ENCODE results near the gene MAP2K2.

MAP2K2 gene

GRCh38 chr19:4046362-4046691 lies 77.6 kb downstream of the MAP2K2 start:
- no peak for TF ChIP-seq POLR2A (IDR thresholded peaks at IDR 0.05; ENCODE audit: extremely low read depth, insufficient read length)
- TF ChIP-seq, protein P1, sequence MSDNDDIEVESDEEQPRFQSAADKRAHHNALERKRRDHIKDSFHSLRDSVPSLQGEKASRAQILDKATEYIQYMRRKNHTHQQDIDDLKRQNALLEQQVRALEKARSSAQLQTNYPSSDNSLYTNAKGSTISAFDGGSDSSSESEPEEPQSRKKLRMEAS (IDR thresholded peaks at IDR 0.05; ENCODE audit: low read depth, low read length), result no peak
- TF ChIP-seq CTCF (IDR thresholded peaks at IDR 0.05; ENCODE audit: low read depth, low read length), result no peak
- no peak for TF ChIP-seq MYC (IDR thresholded peaks at IDR 0.05; ENCODE audit: low read depth, low read length)
- no peak for DNase-seq (ENCODE audit: low read depth)
- no peak overlapping the region for H3K4me3 ChIP-seq (ENCODE audit: low read depth, low read length)

DNA sequence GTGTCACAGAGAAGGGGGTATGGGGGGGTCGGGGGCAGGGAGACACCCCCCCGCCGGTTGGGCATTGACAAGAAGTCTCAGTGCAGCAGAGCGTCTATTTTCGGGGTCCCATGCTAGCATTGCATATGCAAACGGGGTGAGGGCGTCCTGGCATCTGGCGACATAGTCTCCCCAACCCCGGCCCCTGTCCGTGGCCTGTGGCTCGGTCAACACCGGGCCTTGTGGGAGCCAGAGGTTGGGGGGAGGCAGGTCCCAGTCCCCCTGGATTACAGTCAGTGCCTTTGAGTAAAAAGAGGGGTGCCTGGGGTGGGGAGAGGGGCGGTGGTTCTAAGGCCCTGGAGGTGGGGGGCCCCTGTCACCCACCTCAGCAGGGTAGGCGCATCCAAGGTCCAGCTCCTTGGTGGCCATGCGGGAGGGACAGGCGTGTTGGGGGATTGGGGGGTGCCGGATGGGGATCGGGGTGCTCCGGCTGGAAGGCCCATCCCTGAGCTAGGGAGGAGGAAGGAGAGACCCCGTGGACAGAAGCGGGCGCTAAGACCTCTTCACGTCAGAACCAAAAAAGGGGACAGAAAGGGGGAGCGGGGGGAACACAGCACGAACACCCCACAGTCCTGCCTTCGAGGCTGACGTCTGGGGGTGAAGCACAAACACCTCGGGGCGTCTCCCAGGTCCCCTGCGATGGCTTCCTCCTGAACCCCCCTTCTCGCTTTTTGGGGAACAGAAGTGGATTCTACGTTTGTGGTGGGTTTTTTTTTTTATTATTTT lies 78.1 kb downstream of the MAP2K2 start:
- TF ChIP-seq MYC (IDR thresholded peaks at IDR 0.05; ENCODE audit: low read depth, low read length) (no peak), CTCF (IDR thresholded peaks at IDR 0.05; ENCODE audit: low read depth, low read length) (no peak), POLR2A (IDR thresholded peaks at IDR 0.05; ENCODE audit: extremely low read depth, insufficient read length) (no peak)
- TF ChIP-seq, protein P1 (IDR thresholded peaks at IDR 0.05; ENCODE audit: low read depth, low read length), result no peak
- no peak for DNase-seq (ENCODE audit: low read depth)

GRCh38 chr19:4044990-4045465 lies 78.9 kb downstream of the MAP2K2 start:
- DNase-seq (ENCODE audit: low read depth), result no peak
- H3K4me3 ChIP-seq (ENCODE audit: low read depth, low read length), result no peak overlapping the region
- no peak for TF ChIP-seq CTCF (IDR thresholded peaks at IDR 0.05; ENCODE audit: low read depth, low read length)
- TF ChIP-seq POLR2A (IDR thresholded peaks at IDR 0.05; ENCODE audit: extremely low read depth, insufficient read length), result no peak
- TF ChIP-seq MYC (IDR thresholded peaks at IDR 0.05; ENCODE audit: low read depth, low read length), result no peak
- TF ChIP-seq, protein P1 (IDR thresholded peaks at IDR 0.05; ENCODE audit: low read depth, low read length), result no peak

More for the DNA sequence above, 78.1 kb downstream of the MAP2K2 start:
- no peak overlapping the region for H3K4me3 ChIP-seq (ENCODE audit: low read depth, low read length)

GRCh38 chr19:4043966-4044715 lies 79.8 kb downstream of the MAP2K2 start:
- DNase-seq (ENCODE audit: low read depth), result no peak
- no peak overlapping the region for H3K4me3 ChIP-seq (ENCODE audit: low read depth, low read length)
- TF ChIP-seq POLR2A (IDR thresholded peaks at IDR 0.05; ENCODE audit: extremely low read depth, insufficient read length), result no peak
- TF ChIP-seq, protein P1 (IDR thresholded peaks at IDR 0.05; ENCODE audit: low read depth, low read length), result no peak
- no peak for TF ChIP-seq CTCF (IDR thresholded peaks at IDR 0.05; ENCODE audit: low read depth, low read length)
- TF ChIP-seq MYC (IDR thresholded peaks at IDR 0.05; ENCODE audit: low read depth, low read length), result no peak

DNA sequence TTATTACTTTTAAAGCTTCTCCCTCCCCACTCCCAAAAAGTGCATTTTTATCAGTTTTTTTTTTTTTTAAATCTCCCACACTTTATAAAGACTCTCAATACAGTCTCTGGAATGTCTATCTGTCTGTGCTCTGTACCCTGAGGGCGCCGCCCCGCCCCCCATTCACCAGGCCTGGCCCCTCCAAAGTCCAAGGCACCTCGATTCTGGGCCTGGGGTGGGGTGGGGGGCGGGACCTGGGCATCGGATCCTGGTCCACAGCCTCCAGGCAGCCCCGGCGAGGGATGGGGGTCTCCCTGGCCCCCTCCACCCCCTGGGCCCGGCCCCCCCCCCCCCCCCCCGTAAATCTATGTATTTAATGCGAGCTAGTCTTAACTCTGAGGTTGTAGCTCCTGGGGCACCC lies 80.5 kb downstream of the MAP2K2 start:
- DNase-seq (ENCODE audit: low read depth), result no peak
- no peak overlapping the region for H3K4me3 ChIP-seq (ENCODE audit: low read depth, low read length)
- no peak for TF ChIP-seq MYC (IDR thresholded peaks at IDR 0.05; ENCODE audit: low read depth, low read length)
- no peak for TF ChIP-seq POLR2A (IDR thresholded peaks at IDR 0.05; ENCODE audit: extremely low read depth, insufficient read length)
- TF ChIP-seq, protein P1 (IDR thresholded peaks at IDR 0.05; ENCODE audit: low read depth, low read length), result no peak
- TF ChIP-seq CTCF (IDR thresholded peaks at IDR 0.05; ENCODE audit: low read depth, low read length), result no peak

All from NB4 (cell line).